Lower leg skin (tissue), 3 donors: Measurements from ENCODE around the gene FMNL3.
A peak's percentile ranks its signal among the peaks of the same experiment; 100 is the strongest.

Experiments
- POLR2A ChIP-seq, 2 donors: fragments of 450-650 bp; IDR thresholded peaks; one replicate each; pipeline ENCODE4 v1.6.1; 2016 to 2017; ENCODE audit warnings: antibody characterized with exemption in 2 of 2, mild to moderate bottlenecking in 1 of 2, moderate library complexity in 1 of 2
- TF ChIP-seq, protein P1 (sequence below), 3 donors: fragments of 450-650 bp; IDR thresholded peaks; one replicate each; pipeline ENCODE4 v1.5.1; 2016; ENCODE audit warnings: antibody characterized with exemption in 3 of 3, mild to moderate bottlenecking in 3 of 3, moderate library complexity in 2 of 3

DNA sequence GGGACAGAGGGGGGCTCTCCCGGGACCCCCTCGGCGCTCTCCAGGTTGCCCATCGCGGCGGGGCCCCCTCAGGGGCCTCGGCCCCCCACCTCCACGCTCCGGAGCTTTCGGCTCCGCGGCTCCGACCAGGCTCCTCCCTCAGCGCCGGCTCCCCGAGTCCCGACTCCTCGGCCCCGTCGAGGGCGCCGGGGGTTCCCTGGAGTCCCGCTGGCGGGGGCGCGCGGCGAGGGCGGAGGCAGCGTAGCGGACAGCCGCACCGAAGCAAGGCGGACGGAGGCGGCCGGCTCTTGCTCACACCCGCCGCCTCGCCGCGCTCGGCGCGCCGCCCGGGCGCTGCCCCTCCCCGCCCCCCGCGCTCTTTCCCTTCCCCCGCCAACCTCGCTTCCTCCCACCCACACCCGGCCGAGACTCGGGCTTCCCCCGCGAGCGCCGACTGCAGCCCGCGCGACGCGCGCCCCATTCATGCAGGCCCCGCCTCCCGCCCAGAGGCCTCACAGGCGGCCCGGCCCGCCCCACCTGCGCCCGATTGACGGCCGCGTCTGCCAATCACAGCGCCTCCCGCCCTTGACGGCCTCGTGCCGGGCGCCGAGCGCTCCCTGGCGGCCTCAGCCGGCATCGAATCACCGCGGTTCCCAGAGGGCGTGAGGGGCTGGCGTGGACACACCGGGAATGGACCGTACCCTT lies at the start of gene FMNL3:
- no peak for TF ChIP-seq POLR2A (IDR thresholded peaks at IDR 0.05)
- TF ChIP-seq, protein P1, sequence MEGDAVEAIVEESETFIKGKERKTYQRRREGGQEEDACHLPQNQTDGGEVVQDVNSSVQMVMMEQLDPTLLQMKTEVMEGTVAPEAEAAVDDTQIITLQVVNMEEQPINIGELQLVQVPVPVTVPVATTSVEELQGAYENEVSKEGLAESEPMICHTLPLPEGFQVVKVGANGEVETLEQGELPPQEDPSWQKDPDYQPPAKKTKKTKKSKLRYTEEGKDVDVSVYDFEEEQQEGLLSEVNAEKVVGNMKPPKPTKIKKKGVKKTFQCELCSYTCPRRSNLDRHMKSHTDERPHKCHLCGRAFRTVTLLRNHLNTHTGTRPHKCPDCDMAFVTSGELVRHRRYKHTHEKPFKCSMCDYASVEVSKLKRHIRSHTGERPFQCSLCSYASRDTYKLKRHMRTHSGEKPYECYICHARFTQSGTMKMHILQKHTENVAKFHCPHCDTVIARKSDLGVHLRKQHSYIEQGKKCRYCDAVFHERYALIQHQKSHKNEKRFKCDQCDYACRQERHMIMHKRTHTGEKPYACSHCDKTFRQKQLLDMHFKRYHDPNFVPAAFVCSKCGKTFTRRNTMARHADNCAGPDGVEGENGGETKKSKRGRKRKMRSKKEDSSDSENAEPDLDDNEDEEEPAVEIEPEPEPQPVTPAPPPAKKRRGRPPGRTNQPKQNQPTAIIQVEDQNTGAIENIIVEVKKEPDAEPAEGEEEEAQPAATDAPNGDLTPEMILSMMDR (IDR thresholded peaks at IDR 0.05) = peak in 2 of 3 donors; percentile 61 to 95
